Measurements from ENCODE around the gene BLM. TPM values are rescaled to one million over a fixed set of nuclear protein-coding genes. Genes with fewer than 3 reads are reported as not detected.
"Not testable (repeated sequence)": the region's sequence is repeated elsewhere in the genome, so short reads cannot be mapped to it uniquely, and the experiment has no call there.

The BLM gene
- total and polyA plus RNA-seq, 9 donors: 4.7 to 7.5 (median 5.2) TPM

GRCh38 chr15:90840954-90841353 lies 123.8 kb downstream of the BLM start:
- Histone ChIP-seq H3K27me3 (ENCODE audit: control insufficient read depth, insufficient read depth, low read length) (no peaks in the 10 kb centered on the region), H3K27ac (ENCODE audit: low read length) (no peak overlapping the region), H3K9me3 (replicated peaks; ENCODE audit: control insufficient read depth, low read depth, low read length) (no peaks in the 10 kb centered on the region), H3K4me3 (ENCODE audit: low read length) (no peak overlapping the region), H3K36me3 (ENCODE audit: control insufficient read depth, insufficient read depth, low read length) (no peaks in the 10 kb centered on the region), H3K4me1 (ENCODE audit: control insufficient read depth, insufficient read depth, low read length) (no peaks in the 10 kb centered on the region)
- DNase-seq: no peak
- WGBS (ENCODE audit: insufficient coverage): 93% methylated on average over 1 of the region's 8 CpGs

- WGBS (ENCODE audit: insufficient coverage): 81% methylated on average over 4 of the region's 5 CpGs
- no peaks in the 10 kb centered on the region for H3K27me3 ChIP-seq (ENCODE audit: control insufficient read depth, insufficient read depth, low read length)
- no peaks in the 10 kb centered on the region for H3K4me1 ChIP-seq (ENCODE audit: control insufficient read depth, insufficient read depth, low read length)
- no peaks in the 10 kb centered on the region for H3K36me3 ChIP-seq (ENCODE audit: control insufficient read depth, insufficient read depth, low read length)
- H3K4me3 ChIP-seq (ENCODE audit: low read length): no peak overlapping the region
- H3K9me3 ChIP-seq (replicated peaks; ENCODE audit: control insufficient read depth, low read depth, low read length): no peaks in the 10 kb centered on the region
- H3K27ac ChIP-seq (ENCODE audit: low read length): no peak overlapping the region
- no peak for DNase-seq
Measured at GRCh38 chr15:90844696-90845095, 127.5 kb downstream of the BLM start.

GRCh38 chr15:90845201-90845949 lies 128.2 kb downstream of the BLM start:
- Histone ChIP-seq H3K4me3 (ENCODE audit: low read length) (no peak overlapping the region), H3K9me3 (replicated peaks; ENCODE audit: control insufficient read depth, low read depth, low read length) (no peaks in the 10 kb centered on the region), H3K27ac (ENCODE audit: low read length) (no peak overlapping the region), H3K4me1 (ENCODE audit: control insufficient read depth, insufficient read depth, low read length) (no peaks in the 10 kb centered on the region), H3K36me3 (ENCODE audit: control insufficient read depth, insufficient read depth, low read length) (no peaks in the 10 kb centered on the region), H3K27me3 (ENCODE audit: control insufficient read depth, insufficient read depth, low read length) (no peaks in the 10 kb centered on the region)
- no peak for DNase-seq
- WGBS (ENCODE audit: insufficient coverage): 41% methylated on average over 6 of the region's 9 CpGs

GRCh38 chr15:90849424-90849823 lies 132.3 kb downstream of the BLM start:
- H3K9me3 ChIP-seq (replicated peaks; ENCODE audit: control insufficient read depth, low read depth, low read length); H3K36me3 ChIP-seq (ENCODE audit: control insufficient read depth, insufficient read depth, low read length); DNase-seq; H3K4me1 ChIP-seq (ENCODE audit: control insufficient read depth, insufficient read depth, low read length); H3K27me3 ChIP-seq (ENCODE audit: control insufficient read depth, insufficient read depth, low read length); H3K4me3 ChIP-seq (ENCODE audit: low read length); H3K27ac ChIP-seq (ENCODE audit: low read length): not testable (repeated sequence)
- no CpG with 5 or more reads among the region's 1 CpG for WGBS (ENCODE audit: insufficient coverage)

GRCh38 chr15:90851114-90851513 lies 134.0 kb downstream of the BLM start:
- H3K36me3 ChIP-seq (ENCODE audit: control insufficient read depth, insufficient read depth, low read length): no peaks in the 10 kb centered on the region
- H3K9me3 ChIP-seq (replicated peaks; ENCODE audit: control insufficient read depth, low read depth, low read length): no peaks in the 10 kb centered on the region
- no peaks in the 10 kb centered on the region for H3K27me3 ChIP-seq (ENCODE audit: control insufficient read depth, insufficient read depth, low read length)
- WGBS (ENCODE audit: insufficient coverage): 93% methylated on average over 2 of the region's 6 CpGs
- DNase-seq: no peak
- no peaks in the 10 kb centered on the region for H3K4me1 ChIP-seq (ENCODE audit: control insufficient read depth, insufficient read depth, low read length)
- H3K4me3 ChIP-seq (ENCODE audit: low read length): no peak overlapping the region
- no peak overlapping the region for H3K27ac ChIP-seq (ENCODE audit: low read length)

GRCh38 chr15:90851940-90852339 lies 134.8 kb downstream of the BLM start:
- WGBS (ENCODE audit: insufficient coverage): 88% methylated on average over 1 of the region's 5 CpGs

GRCh38 chr15:90855139-90855538 lies 138.0 kb downstream of the BLM start:
- 91% methylated on average over 7 of the region's 9 CpGs for WGBS (ENCODE audit: insufficient coverage)
- H3K27ac ChIP-seq (ENCODE audit: low read length): no peak overlapping the region
- H3K9me3 ChIP-seq (replicated peaks; ENCODE audit: control insufficient read depth, low read depth, low read length): no peaks in the 10 kb centered on the region
- DNase-seq: no peak
- H3K4me1 ChIP-seq (ENCODE audit: control insufficient read depth, insufficient read depth, low read length): no peaks in the 10 kb centered on the region
- H3K36me3 ChIP-seq (ENCODE audit: control insufficient read depth, insufficient read depth, low read length): no peaks in the 10 kb centered on the region
- no peak overlapping the region for H3K4me3 ChIP-seq (ENCODE audit: low read length)
- H3K27me3 ChIP-seq (ENCODE audit: control insufficient read depth, insufficient read depth, low read length): no peaks in the 10 kb centered on the region

More at GRCh38 chr15:90851940-90852339, 134.8 kb downstream of the BLM start:
- Histone ChIP-seq H3K4me3 (ENCODE audit: low read length) (no peak overlapping the region), H3K4me1 (ENCODE audit: control insufficient read depth, insufficient read depth, low read length) (no peaks in the 10 kb centered on the region), H3K9me3 (replicated peaks; ENCODE audit: control insufficient read depth, low read depth, low read length) (no peaks in the 10 kb centered on the region), H3K36me3 (ENCODE audit: control insufficient read depth, insufficient read depth, low read length) (no peaks in the 10 kb centered on the region), H3K27me3 (ENCODE audit: control insufficient read depth, insufficient read depth, low read length) (no peaks in the 10 kb centered on the region), H3K27ac (ENCODE audit: low read length) (no peak overlapping the region)
- no peak for DNase-seq

- H3K27me3 ChIP-seq (ENCODE audit: control insufficient read depth, insufficient read depth, low read length): no peaks in the 10 kb centered on the region
- no peaks in the 10 kb centered on the region for H3K36me3 ChIP-seq (ENCODE audit: control insufficient read depth, insufficient read depth, low read length)
- H3K4me1 ChIP-seq (ENCODE audit: control insufficient read depth, insufficient read depth, low read length): no peaks in the 10 kb centered on the region
- H3K4me3 ChIP-seq (ENCODE audit: low read length): no peak overlapping the region
- WGBS (ENCODE audit: insufficient coverage): 81% methylated on average over 5 of the region's 8 CpGs
- H3K9me3 ChIP-seq (replicated peaks; ENCODE audit: control insufficient read depth, low read depth, low read length): no peaks in the 10 kb centered on the region
- no peak for DNase-seq
- H3K27ac ChIP-seq (ENCODE audit: low read length): no peak overlapping the region
Measured at GRCh38 chr15:90857337-90857736, 140.2 kb downstream of the BLM start.

- Histone ChIP-seq H3K36me3 (ENCODE audit: control insufficient read depth, insufficient read depth, low read length) (no peaks in the 10 kb centered on the region), H3K4me3 (ENCODE audit: low read length) (no peak overlapping the region), H3K27me3 (ENCODE audit: control insufficient read depth, insufficient read depth, low read length) (no peaks in the 10 kb centered on the region), H3K27ac (ENCODE audit: low read length) (no peak overlapping the region), H3K4me1 (ENCODE audit: control insufficient read depth, insufficient read depth, low read length) (peaks cover under 1% of the 10 kb centered on the region), H3K9me3 (replicated peaks; ENCODE audit: control insufficient read depth, low read depth, low read length) (no peaks in the 10 kb centered on the region)
- 86% methylated on average over 5 of the region's 8 CpGs for WGBS (ENCODE audit: insufficient coverage)
- no peak for DNase-seq
Measured at GRCh38 chr15:90857883-90858443, 140.8 kb downstream of the BLM start.

- Histone ChIP-seq H3K4me1 (ENCODE audit: control insufficient read depth, insufficient read depth, low read length) (peaks cover 4% of the 10 kb centered on the region), H3K27me3 (ENCODE audit: control insufficient read depth, insufficient read depth, low read length) (no peaks in the 10 kb centered on the region), H3K9me3 (replicated peaks; ENCODE audit: control insufficient read depth, low read depth, low read length) (no peaks in the 10 kb centered on the region), H3K4me3 (ENCODE audit: low read length) (no peak overlapping the region), H3K27ac (ENCODE audit: low read length) (no peak overlapping the region), H3K36me3 (ENCODE audit: control insufficient read depth, insufficient read depth, low read length) (no peaks in the 10 kb centered on the region)
- no peak for DNase-seq
- WGBS (ENCODE audit: insufficient coverage): 41% methylated on average over 3 of the region's 10 CpGs
Measured at GRCh38 chr15:90859234-90860131, 142.3 kb downstream of the BLM start.

Measured in muscle of leg (tissue), 11 donors.